Globus pallidus (tissue), 1 donor: ENCODE results near the gene ZNF148.
"Not testable (repeated sequence)": the region's sequence is repeated elsewhere in the genome, so short reads cannot be mapped to it uniquely, and the experiment has no call there.

Experiments used
- DNase-seq: peaks from one replicate; pipeline ENCODE4 v3.0.0-alpha.2; 2015; ENCODE audit warnings: low spot score

Gene ZNF148

GRCh38 chr3:125375950-125376679 lies 990 bp upstream of the ZNF148 start:
- DNase-seq = no peak

- DNase-seq = peak; percentile 24
Measured at GRCh38 chr3:125374501-125374995, 577 bp downstream of the ZNF148 start.

GRCh38 chr3:125367403-125368230 lies 7.5 kb downstream of the ZNF148 start:
- DNase-seq = no peak

- no peak for DNase-seq
Measured at GRCh38 chr3:125366132-125366531, 9.0 kb downstream of the ZNF148 start.

- no peak for DNase-seq
Measured at GRCh38 chr3:125359700-125360099, 15.4 kb downstream of the ZNF148 start.

GRCh38 chr3:125358923-125359322 lies 16.2 kb downstream of the ZNF148 start:
- DNase-seq = no peak

GRCh38 chr3:125357837-125358236 lies 17.3 kb downstream of the ZNF148 start:
- DNase-seq = no peak

GRCh38 chr3:125357032-125357658 lies 18.0 kb downstream of the ZNF148 start:
- DNase-seq = peak; percentile 58

- peak; percentile 9 for DNase-seq
Measured at GRCh38 chr3:125356140-125357026, 18.7 kb downstream of the ZNF148 start.

- no peak for DNase-seq
Measured at GRCh38 chr3:125353659-125354058, 21.5 kb downstream of the ZNF148 start.

- no peak for DNase-seq
Measured at GRCh38 chr3:125353128-125353527, 22.0 kb downstream of the ZNF148 start.

- no peak for DNase-seq
Measured at GRCh38 chr3:125351814-125352456, 23.2 kb downstream of the ZNF148 start.

- DNase-seq = no peak
Measured at GRCh38 chr3:125351152-125351551, 24.0 kb downstream of the ZNF148 start.

GRCh38 chr3:125350597-125350996 lies 24.5 kb downstream of the ZNF148 start:
- DNase-seq = no peak

GRCh38 chr3:125349556-125350165 lies 25.5 kb downstream of the ZNF148 start:
- DNase-seq = no peak

GRCh38 chr3:125349055-125349454 lies 26.1 kb downstream of the ZNF148 start:
- DNase-seq = no peak

GRCh38 chr3:125343367-125343766 lies 31.8 kb downstream of the ZNF148 start:
- not testable (repeated sequence) for DNase-seq

- DNase-seq = no peak
Measured at GRCh38 chr3:125340121-125340520, 35.0 kb downstream of the ZNF148 start.

GRCh38 chr3:125337506-125337905 lies 37.6 kb downstream of the ZNF148 start:
- DNase-seq = no peak

GRCh38 chr3:125334675-125335560 lies 40.2 kb downstream of the ZNF148 start:
- DNase-seq = no peak
